HG03097 (cell line): ENCODE measurements around the gene NMNAT2.

Source experiments
- ATAC-seq: cut with Tn5 transposase; IDR thresholded peaks from one replicate; pipeline ENCODE4 v1.9.1; 2021; ENCODE audit not compliant: unreplicated experiment, low FRiP score

The NMNAT2 gene

DNA sequence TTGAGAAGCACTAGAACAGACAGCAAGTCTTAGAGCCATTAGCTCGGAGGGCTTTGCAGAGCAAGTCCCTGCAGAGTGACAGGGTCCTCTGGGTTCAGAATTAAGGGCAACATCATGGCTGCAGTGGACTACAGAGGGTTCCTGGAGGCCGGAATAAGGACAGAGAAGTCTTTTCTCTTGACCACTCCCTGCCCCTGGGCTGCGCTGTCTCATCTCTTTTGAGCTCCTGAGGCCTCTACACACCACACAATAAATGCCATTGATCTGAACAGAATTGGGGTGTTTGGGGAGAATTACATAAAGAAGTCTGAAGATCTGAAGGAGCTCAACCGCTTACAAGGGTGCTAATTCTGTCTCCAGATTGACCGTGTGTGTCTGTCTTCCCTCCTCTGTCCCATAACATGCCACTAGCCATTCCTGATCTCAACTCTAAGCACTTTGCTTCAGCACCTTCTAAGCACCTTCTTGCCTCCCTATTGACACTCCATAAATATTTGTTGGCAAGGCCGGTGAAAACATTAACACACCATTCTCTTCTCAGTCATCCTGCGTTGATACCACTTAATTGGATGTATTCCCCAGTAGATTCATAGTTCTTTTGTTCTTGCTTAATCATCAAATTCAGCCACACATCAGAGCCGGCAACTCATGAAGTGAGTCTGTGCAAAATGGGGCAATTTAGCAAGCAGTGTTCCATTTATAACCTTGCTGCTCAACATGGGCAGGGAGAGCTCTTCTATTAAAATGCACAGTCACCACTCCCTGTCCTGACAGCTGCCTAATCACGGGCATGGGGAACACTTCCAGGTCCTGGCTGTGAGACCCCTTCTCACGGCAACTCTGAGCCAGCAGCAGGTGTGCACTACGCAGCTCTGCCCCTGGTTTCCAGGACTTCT, 49.7 kb downstream of the NMNAT2 start:
- no peak for ATAC-seq

GRCh38 chr1:183366116-183366515, 52.1 kb downstream of the NMNAT2 start:
- ATAC-seq: no peak

- ATAC-seq: no peak
Measured at GRCh38 chr1:183365676-183366075, 52.5 kb downstream of the NMNAT2 start.

DNA sequence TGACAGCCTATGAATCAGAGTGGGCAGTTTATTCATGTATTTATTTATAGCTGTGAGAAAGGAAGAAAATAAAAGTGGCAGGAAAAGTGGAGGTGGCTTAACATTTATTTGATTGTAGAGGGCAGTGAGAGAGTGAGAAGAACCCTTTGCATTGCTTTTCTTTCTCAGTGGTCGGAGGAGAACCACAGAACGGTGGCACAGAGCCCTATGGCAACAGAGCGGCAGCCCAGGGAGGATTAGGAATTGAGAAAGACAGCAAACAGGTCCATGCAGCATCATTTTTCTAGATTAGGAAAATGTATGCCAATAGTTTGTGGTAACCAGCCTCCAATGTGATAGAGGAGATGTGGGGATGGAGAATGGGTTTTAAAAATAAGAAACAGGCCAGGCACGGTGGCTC, 53.1 kb downstream of the NMNAT2 start:
- ATAC-seq: no peak

- ATAC-seq: no peak
Measured at GRCh38 chr1:183363972-183364371, 54.2 kb downstream of the NMNAT2 start.

DNA sequence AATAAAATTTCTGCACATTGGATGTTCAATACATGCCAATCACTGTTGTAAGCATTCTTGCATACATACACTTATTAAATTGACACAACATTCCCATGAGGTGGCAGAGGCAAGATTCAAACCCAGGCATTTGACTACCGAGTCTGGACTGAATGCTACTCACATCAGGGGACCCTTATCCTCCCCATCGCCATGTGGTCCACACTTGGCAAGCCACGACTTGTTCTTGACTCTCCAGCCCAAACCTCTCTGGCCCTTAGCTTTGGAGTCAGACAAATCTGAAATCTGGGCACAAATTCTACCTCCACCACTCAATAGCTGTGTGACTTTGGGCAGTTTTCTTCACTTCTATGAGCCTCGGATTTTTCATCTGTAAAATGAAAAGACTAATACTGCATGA, 57.1 kb downstream of the NMNAT2 start:
- ATAC-seq: no peak

GRCh38 chr1:183360473-183360872, 57.7 kb downstream of the NMNAT2 start:
- ATAC-seq: no peak

DNA sequence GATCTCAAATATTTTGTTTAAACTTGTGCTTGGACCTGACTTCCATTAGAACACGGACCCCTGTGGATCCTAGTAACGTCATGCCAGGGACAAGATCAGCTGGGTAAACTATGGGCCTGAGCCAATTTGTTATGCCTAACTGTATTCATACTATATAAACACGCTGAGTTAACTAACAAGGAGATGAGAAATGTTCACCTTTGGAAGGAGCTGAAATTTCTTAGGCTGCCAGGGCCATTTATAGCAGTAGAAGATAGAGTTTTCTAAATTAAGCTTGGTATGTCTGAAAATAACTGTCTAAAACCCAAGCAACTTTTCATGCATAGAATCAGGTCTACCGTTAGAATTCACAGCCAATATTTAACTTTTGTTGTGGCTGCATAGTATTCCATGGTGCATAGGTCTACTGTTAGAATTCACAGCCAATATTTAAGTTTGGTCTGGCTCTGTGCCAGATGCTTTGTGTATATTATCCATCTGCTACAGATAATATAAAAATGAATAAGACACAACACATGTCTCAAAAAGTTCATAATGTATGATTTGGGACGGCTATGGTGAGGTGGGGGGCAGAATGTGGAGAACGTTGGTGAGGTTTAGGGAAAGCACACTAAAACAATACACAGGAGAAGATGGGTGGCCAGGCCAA, 61.5 kb downstream of the NMNAT2 start:
- ATAC-seq: no peak

DNA sequence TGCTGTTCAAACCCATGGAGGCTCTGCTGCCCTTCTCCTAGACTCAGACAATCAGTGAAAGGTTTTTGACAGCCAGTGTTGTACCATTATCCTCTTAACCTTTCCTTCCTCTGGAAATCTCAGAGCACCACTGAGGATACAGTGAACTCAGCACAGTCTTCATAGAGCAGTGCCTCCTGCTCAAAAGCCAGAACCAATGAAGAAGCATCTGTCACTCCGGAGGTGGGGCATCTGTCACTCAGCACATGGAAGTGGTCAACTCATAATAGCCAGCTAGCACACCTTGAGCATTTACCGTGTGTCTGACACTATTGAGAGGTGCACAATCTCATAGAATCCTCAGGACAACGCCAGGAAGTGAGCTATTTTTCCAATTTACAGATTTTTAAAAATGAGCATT, 62.4 kb downstream of the NMNAT2 start:
- no peak for ATAC-seq

DNA sequence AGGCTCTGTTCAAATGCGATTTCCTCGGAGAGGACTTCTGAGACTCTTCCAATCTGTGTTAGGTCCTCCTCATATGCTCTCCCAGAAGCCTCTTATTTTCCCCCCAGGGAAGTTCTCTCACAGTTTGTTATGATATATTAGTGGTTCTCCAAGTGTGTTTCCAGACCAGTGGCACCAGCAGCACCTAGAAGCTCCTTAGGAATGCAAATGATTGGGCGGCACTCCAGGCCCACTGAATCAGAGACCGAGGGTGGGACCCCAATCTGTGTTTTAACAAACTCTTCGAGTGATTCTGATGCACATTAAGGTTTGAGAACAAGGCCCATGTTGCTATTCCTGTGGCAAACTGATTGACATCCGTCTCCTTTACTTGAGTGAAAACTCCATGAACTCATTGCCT, 63.0 kb downstream of the NMNAT2 start:
- no peak for ATAC-seq

DNA sequence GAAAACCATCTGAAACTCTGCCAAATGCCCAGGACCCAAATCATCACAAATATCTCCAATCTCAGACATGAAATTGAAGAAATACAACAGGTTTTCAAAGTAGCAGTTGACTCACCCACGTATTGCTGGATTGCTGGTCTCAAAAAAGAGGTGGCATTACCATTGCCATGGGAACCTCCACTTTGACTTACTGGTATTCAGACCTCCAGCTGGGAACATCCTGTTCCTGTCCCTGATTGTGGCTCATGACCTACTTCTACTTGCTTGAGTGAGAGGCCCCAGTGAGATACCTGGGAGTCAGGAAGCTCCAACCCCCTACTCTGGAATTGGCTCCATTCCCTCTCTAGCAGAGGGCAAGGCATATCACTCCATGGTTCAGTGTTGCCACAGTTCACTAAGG, 64.6 kb downstream of the NMNAT2 start:
- no peak for ATAC-seq

DNA sequence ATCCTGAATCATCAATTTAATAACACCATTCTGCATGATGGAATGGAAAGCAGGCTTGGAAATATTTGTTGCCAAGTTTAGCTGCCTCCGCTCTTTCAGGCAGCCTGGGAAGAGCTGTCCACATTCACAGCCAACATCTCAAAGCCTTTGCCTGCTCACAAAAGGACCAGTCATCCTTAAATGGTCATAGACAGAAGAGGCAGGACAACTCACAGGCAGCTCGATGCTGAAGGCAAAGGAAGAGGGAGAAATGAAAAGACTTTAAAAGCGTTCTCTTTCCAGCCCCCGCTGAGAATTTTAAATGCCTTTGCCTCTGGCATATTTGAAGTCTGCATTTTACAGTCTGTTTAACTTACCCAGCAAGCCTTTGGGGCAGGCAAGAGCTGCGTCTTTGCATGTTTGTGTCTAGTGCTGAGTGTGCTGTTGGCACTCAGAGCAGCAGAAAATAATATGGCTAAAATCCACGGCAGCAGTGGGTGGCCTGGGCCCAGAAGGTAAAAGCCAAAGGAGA, 68.9 kb downstream of the NMNAT2 start:
- ATAC-seq: no peak

DNA sequence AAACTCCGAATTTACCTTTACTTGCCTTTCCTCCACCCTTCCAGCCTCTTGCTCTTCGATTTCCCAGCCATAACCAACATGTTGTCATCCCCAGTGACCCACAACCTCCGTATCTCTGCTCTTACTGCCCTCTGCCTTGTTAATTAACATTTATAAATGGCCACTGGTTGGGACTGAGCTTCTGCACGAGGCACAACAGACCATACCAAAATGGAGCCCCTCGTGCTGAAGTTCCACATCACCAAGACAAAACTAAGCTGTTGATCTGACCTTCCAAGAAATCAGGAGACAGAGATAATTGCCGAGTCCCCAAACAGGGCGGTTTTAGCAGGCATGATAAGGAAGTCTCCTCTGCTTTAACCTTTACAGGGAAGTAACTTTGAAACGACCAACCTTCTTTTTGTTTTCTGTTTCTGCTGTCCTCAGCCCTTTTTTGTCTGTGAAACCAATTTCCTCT, 71.9 kb downstream of the NMNAT2 start:
- no peak for ATAC-seq

- ATAC-seq: no peak
Measured at GRCh38 chr1:183339556-183340167, 78.5 kb downstream of the NMNAT2 start.

DNA sequence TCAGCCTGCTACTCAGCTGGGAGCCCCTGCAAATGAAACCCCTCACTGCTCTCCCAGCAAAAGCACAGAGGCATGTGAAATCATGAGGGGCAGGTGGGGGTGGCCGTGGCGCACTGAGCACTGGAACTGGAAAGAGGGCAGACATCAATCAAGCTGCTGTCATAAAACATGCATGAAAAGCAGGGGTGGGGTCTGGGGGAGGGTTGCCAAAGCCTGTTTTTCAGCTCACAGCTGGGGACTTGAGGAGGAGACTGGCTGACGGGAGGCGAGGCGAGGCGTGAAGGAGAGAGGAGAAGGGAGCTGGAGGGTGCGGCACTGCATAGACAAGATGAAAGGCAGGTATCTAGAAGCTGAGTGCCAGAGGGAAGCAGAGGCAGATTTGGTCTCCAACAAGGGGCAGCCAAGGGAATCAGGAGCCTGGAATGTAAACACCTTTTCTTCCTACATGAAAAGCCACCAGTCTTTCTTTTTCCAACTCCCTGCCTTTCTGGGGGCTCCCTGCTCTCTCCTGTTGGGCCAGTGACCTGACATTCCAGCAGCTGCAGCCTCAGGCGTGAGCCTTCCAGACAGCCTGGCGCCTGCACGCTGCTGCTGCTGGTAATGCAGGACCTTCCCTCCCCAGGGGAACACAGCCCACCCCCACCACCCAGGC, 87.0 kb downstream of the NMNAT2 start:
- ATAC-seq: no peak

- ATAC-seq: no peak
Measured at GRCh38 chr1:183330335-183330734, 87.8 kb downstream of the NMNAT2 start.

DNA sequence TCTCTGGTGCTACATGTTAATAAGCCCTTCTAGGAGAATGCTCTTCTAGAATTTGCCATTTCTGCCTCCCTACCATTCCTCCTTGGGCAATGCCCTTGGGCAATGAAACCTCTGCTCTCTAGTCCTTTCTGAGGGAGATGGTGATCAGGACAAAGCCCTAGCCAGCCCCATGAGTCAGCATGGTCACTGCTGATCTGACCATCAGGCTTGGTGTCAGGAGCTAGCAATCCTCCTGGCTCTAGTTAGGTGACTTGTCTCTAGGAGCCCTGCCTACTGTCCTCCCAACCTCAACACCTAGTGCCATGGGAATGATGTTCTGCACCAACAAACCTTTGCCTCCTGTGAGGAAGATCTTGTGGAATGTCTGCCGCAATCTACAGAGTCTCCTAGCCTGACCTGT, 89.8 kb downstream of the NMNAT2 start:
- no peak for ATAC-seq

- ATAC-seq: no peak
Measured at GRCh38 chr1:183327434-183328290, 90.5 kb downstream of the NMNAT2 start.

DNA sequence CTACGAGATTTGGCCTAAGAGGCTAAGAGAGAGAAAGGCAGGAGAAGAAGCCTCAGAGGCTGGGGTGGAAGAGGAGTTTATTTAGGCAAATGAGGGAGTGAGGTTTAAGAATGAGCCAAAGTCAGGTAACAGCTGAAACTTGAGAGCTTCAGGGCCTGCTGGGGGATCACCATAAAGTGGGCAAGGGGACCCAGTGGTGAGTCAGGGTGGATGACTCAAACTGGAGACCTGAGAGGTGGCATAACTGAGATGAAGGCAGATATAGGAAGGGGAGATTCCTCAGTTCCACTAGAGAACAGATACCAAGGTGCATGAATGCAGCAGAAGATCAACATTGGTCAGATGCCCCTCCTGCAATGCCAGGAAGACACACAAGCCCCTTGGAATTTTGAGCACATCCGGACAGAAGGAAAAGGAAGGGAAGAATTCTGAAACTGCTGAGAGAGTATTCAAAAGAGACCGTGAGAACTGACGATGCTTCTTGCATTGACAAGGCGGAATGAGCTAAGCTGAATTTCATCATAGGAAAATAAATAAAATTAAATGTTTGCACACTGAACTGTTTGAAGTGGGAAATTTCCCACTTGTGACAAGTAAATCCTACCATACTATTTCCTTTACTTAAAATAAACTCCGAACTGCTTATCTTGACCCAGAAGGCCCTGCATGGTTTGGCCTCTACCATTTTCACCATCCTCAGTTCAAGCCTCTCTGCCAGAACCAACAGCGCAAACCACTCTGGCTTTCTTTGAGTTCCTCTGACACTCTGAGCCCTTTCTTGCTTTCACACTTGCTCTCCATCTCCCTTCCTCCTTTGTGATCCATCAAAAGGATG, 94.1 kb downstream of the NMNAT2 start:
- ATAC-seq: no peak
